Measurements from ENCODE around the gene SLC29A2.

SLC29A2 gene, protein sequence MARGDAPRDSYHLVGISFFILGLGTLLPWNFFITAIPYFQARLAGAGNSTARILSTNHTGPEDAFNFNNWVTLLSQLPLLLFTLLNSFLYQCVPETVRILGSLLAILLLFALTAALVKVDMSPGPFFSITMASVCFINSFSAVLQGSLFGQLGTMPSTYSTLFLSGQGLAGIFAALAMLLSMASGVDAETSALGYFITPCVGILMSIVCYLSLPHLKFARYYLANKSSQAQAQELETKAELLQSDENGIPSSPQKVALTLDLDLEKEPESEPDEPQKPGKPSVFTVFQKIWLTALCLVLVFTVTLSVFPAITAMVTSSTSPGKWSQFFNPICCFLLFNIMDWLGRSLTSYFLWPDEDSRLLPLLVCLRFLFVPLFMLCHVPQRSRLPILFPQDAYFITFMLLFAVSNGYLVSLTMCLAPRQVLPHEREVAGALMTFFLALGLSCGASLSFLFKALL

GRCh38 chr11:66371627-66372415, at the start of gene SLC29A2:
TSS of gene SLC29A2 (minus strand) at chr11:66371760. CDS start at chr11:66371591, 169 bp downstream.
- peak in 41 of 42 donors; percentile 38 to 83 (median 65) for DNase-seq
- intact Hi-C loops (cut with DNase I): no loop called here

- intact Hi-C loops (cut with DNase I): no loop called here
- DNase-seq: peak in 41 of 42 donors; percentile 24 to 91 (median 66)
Observed at GRCh38 chr11:66420671-66421476, 49.3 kb upstream of the SLC29A2 start, which contains the start of gene NPAS4. TSS of gene NPAS4 (plus strand) at chr11:66421035. CDS start at chr11:66421180, 145 bp downstream.

DNA sequence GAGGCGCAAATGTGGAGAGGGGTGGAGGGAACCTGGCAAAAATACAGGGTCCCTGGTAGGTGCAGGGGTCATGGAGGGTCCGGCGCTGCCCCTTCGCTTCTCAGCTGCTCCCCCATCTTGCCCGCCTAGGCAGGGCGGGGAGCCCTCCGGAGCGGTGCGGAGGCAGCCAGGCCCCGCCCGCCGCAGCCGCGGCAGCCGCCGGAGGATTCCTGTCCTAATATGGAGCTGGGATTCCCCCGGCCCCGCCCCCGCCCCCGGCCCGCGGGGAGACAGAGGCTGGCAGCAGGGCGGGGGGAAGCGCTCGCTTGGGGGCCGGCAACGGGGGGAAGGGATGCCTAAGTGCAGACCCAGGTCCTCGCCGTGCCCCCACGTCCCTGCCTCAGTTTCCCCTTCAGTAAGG, 48.3 kb upstream of the SLC29A2 start:
- intact Hi-C loops (cut with DNase I): no loop called here
- DNase-seq: peak in 39 of 42 donors; percentile 7 to 82 (median 64)

GRCh38 chr11:66418986-66419308, 47.4 kb upstream of the SLC29A2 start:
- DNase-seq: no peak
- intact Hi-C loops (cut with DNase I): no loop called here

DNA sequence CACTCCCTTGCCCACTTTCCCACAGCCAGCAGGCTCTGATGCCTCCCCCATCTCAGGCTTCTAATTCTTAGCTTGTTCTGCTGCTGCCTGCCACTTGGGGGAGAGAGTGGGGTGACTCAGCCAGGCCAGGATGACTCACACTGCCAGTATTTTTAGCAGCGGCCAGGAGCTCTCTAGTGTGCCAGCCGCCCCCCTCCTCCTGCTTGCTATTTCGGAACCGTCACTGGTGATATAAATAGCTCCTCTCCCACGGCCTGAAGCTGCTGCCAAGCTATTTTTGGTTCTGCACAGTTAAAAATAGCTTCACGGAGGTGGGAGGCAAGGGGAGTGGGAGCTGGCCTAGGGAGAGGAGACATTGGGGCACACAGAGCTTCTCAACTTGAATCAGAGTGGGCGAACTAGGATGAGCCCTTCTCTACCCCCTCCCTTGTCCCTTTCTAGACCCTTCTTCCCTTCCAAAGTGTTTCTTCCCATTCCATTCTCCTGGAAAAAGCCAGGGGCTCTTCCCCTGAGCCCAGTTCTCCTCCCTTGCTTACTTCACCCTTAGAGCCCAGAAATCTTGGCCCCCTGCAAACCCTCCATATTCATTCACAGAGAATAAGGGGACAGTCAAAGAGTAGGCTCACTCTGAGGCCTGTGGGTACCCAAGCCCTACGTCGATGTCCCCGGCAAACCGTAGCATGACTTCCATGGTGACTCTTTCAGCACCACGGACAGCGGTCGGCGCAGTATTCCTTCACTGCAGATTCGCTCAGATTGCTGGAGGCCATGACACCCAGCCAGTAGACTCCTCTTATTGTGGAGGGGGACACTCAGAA, 46.8 kb upstream of the SLC29A2 start:
- peak; percentile 65 to 98 (median 86) for DNase-seq
- intact Hi-C loops (cut with DNase I): no loop called here

DNA sequence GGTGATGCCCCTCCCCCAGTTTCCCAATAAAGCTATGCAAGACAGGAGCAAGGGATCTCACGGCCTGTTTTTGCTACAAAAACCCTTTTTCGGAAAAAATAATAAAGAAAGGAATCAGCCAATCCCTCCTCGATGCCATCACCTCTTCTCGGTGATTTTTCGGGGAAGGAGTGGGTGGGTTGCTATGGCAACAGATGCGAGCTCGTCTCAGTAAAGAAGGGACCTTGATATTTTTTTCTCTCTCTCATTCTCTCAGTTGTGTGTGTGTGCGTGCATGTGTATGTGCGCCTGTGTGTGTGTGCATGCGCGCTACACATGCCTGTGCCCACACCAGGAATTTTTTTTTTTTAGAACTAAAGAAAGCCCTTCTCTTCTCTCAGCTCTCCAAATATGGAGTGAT, 45.4 kb upstream of the SLC29A2 start:
- intact Hi-C loops (cut with DNase I): no loop called here
- DNase-seq: peak; percentile 54 to 92 (median 78)

- no peak for DNase-seq
- intact Hi-C loops (cut with DNase I): no loop called here
Observed at GRCh38 chr11:66415423-66415822, 43.9 kb upstream of the SLC29A2 start.

- DNase-seq: no peak
- intact Hi-C loops (cut with DNase I): no loop called here
Observed at GRCh38 chr11:66414120-66414934, 42.8 kb upstream of the SLC29A2 start.

DNA sequence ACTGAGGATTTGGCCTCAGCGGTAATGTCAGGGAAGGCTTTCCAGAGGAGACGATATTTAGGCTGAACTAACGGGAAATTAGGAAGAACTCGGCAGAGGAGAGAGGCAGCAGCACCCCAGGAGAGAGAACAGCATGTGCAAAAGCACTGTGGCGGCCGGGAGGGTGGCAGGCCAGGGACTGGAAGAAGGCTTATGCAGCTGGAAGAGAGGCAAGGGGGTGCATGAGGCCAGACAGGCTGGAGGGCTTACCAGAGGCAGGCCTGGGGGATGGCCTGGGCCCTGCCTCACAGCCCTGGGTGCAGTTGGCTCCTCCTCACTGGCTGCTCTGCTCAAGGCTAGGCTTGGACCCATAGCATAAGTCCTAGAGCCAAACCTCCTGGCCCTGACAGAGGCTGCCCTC, 41.6 kb upstream of the SLC29A2 start:
- intact Hi-C loops (cut with DNase I): no loop called here
- DNase-seq: no peak

GRCh38 chr11:66412110-66412509, 40.5 kb upstream of the SLC29A2 start:
- DNase-seq: no peak
- intact Hi-C loops (cut with DNase I): no loop called here

GRCh38 chr11:66411323-66411722, 39.8 kb upstream of the SLC29A2 start:
- intact Hi-C loops (cut with DNase I): no loop called here
- no peak for DNase-seq

DNA sequence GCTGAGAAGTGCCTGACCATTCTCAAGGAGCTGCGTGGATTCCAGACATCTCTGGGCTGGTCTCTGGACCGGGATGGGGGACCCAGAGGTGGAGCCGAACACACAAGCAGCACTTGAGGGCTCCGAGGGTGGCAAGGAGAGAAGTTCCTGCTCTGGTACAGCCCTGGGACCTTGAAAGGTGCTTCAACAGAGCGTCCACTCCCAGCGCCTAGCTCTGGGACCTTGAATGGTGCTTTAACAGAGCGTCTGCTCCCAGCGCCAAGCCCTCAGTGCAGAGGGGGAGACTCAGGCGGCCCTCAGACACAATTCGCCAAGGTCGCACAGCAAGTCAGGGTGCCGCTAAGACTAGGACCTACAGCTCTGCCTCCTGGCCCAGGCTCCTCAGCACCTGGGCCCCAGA, 38.6 kb upstream of the SLC29A2 start:
- intact Hi-C loops (cut with DNase I): no loop called here
- no peak for DNase-seq

GRCh38 chr11:66409226-66409625, 37.7 kb upstream of the SLC29A2 start:
- intact Hi-C loops (cut with DNase I): loop anchor here (10.0 kb wide), 1 partner anchor 266 kb away; the partner anchor contains the start of gene RBM4B
- DNase-seq: no peak

DNA sequence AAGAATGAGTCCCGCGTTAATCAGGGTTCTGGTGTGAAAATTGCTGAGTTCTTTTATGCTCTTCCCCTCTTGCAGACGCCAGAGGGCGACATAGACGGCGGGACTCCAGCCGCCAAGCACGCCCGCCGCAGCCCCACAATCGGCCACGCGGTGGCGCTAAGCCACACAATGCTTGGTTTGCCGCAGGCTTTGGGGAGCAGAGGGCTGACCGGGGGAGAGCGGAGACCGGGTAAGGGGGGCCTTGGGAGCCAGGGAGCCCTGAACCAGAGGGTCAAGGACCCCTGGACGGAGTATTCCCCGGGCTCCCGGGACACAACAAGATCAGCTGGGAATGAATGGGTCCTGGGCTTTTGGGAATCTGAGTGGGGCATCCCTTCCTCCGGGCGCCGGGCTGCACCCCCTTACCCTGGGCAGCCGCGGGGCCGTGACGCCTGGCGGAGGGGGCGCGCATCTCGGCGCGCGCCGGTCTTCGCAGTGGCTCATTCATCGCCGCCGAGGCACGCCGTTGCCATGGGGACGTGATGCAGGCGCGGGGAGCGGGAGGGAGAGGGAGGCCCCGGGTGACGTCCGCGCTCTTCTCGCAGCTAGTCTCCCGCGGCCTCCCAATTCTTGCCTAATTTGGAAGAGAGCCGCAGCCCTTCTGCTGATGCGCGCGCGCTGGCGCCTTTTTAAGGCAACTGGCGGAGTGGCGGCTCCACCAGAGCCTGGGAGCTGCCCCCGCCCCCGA, 37.1 kb upstream of the SLC29A2 start:
- peak; percentile 75 to 98 (median 92) for DNase-seq
- intact Hi-C loops (cut with DNase I): loop anchor here (10.0 kb wide), 1 partner anchor 266 kb away; the partner anchor contains the start of gene RBM4B

- intact Hi-C loops (cut with DNase I): loop anchor here (10.0 kb wide), 1 partner anchor 267 kb away; the partner anchor contains the start of gene RBM4B
- DNase-seq: no peak
Observed at GRCh38 chr11:66407651-66408050, 36.1 kb upstream of the SLC29A2 start.

DNA sequence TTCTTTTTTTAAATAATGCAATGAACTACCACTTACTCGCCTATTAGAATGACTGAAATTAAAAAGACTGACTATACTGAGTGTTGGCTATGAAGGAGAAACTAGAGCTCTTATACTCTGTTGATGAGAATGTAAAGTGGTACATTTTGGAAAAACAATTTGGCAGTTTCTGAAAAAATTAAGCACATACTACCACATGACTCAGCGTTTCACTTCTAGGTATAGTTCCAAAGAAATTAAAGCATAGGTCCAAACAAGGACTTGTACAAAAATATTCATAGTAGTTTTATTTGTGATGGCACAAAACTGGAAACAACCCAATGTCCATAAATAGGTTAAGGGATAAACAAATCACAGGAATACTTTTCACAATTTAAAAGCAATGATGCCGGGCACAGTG, 22.4 kb upstream of the SLC29A2 start:
- no peak for DNase-seq
- intact Hi-C loops (cut with DNase I): no loop called here

DNA sequence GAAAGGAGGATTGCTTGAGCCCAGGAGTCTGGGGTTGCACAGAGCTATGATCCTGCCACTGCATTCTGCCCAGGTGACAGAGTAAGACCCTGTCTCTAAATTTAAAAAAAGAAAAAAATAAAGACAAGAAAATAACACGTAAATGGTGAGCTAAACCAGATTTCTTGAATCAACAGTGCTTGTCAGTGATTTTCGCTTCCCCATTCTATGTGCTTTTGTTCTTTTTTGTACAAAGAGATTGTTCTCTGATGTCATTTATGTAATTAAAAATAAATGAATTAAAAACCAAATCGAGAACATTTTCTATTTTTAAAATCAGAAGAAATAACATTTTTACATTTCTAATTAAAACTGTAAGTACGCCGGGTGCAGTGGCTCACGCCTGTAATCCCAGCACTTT, 19.8 kb upstream of the SLC29A2 start:
- no peak for DNase-seq
- intact Hi-C loops (cut with DNase I): no loop called here
